Stimulated activated CD4-positive, alpha-beta T cell treated with anti-CD3 and anti-CD28 coated beads, Interleukin-2, amount 100 ng/mL, for 4 hours (primary cell): Measurements from ENCODE around the gene ZNHIT6.
"Not testable (repeated sequence)": the region's sequence is repeated elsewhere in the genome, so short reads cannot be mapped to it uniquely, and the experiment has no call there.

Experiments used
- DNase-seq: peaks from one replicate; pipeline ENCODE4 v3.0.0-alpha.2; 2020; ENCODE audit warnings: low read depth

The ZNHIT6 gene, protein sequence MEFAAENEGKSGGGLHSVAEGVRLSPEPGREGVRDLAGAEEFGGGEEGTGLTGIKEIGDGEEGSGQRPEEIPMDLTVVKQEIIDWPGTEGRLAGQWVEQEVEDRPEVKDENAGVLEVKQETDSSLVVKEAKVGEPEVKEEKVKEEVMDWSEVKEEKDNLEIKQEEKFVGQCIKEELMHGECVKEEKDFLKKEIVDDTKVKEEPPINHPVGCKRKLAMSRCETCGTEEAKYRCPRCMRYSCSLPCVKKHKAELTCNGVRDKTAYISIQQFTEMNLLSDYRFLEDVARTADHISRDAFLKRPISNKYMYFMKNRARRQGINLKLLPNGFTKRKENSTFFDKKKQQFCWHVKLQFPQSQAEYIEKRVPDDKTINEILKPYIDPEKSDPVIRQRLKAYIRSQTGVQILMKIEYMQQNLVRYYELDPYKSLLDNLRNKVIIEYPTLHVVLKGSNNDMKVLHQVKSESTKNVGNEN

DNA sequence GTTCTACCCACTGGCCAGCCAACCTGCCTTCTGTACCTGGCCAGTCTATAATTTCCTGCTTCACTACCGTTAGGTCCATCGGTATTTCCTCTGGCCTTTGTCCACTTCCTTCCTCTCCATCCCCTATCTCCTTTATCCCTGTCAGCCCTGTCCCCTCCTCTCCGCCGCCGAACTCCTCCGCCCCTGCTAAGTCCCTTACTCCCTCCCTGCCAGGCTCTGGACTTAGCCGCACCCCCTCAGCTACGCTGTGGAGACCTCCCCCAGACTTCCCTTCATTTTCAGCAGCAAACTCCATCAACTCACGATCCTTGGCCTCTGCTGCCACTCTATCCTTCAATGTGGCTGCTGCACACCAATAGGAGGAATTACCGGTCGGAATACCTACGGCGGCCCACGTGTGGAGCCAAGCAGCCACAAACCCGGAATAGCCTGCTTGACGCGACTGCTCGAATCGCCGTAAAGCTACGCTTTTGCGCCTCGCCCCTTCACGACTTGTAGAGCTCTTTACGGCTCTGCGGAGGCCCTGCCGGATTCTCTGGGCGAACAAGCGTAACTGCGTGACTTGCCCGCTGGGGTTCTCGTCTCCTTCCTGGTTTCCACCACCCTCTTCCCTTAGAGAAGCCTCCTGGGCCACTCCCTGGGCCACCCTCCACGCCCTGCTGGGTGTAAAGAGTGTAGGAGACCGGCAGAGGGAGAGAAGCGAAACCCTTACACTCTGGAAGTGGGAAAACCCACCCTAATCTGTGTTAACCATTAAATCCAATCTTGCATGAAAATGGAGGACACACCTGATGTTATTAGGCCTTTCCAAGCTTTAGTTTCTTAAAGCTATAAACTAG is at the start of gene ZNHIT6:
Gene ZNHIT6, minus strand, starts transcription at position 444 of the 839 bp plus-strand sequence. Its CDS starts 149 bp downstream, at position 295.
- DNase-seq: peak; percentile 82

DNA sequence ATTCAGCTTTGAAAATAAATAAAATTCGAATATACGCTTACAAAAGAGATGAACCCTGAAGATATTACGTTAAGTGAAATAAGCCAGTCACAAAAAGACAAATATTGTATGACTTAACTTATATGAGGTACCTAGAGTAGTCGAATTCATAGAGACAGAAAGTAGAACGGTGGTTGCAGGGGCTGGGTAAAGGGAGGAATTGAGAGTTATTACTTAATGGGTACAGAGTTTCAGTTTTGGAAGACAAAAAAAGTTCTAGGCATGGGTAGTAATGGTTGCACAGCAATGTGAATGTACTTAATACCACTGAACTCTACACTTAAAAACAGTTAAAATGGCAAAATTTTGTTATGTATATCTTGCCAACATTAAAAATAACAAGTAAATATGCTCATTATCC is 48.6 kb upstream of the ZNHIT6 start:
- no peak for DNase-seq

DNA sequence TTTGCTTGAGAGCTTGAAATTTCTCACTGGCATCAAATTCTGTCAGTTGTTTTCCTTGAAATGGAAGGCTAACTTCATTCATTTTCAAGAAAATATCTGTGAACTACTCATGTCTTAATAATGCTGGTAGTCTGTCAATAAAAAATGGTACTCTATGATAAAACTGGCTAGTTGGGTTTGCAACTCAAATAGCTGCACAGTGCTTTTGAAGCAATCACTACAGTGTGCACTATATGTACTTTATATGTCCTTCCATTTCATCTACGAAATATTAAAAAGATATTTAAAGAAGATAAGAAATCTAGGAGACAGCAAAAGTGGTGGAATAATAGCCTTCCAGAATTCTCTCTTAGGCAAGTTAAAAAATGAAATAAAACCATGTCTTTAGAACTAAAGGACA is 39.9 kb upstream of the ZNHIT6 start:
- no peak for DNase-seq

DNA sequence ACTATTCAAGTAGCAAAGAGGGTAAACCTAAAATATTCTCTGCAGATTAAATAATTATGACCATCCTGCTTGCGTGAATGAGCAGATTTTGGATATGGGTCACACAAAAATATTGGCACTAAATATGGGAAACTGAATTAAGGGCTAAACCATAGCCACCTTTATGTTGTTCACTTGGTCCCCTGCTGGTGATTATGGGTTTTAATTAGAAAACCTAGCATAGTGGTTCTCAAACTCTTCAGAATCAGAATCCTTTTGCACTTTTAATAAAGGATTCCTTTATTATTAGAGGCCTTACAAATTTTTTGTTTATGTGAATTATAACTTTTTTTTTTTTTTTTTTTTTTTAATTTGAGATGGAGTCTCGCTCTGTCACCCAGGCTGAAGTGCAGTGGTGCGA is 38.5 kb upstream of the ZNHIT6 start:
- no peak for DNase-seq

- DNase-seq: no peak
Measured at GRCh38 chr1:85743814-85744213, 35.6 kb upstream of the ZNHIT6 start.

DNA sequence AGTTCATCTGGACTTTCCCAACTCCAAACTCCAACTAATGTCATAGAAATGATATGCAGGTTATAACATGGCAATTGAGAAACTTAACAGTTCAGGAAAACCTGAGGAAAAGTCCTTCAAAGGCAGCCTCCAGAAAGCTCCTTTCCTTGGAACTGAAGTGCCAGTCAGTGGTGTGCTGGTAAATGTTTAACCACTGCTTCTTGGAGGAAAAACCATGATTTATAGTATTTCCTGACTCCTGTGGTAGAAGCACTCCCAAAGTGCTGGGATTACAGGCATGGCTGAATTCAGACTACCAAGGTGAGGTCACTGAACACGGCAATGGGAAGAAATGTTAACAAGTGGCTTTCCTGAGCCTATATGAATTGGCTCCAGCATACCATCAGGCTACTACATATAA is 26.7 kb upstream of the ZNHIT6 start:
- no peak for DNase-seq

DNA sequence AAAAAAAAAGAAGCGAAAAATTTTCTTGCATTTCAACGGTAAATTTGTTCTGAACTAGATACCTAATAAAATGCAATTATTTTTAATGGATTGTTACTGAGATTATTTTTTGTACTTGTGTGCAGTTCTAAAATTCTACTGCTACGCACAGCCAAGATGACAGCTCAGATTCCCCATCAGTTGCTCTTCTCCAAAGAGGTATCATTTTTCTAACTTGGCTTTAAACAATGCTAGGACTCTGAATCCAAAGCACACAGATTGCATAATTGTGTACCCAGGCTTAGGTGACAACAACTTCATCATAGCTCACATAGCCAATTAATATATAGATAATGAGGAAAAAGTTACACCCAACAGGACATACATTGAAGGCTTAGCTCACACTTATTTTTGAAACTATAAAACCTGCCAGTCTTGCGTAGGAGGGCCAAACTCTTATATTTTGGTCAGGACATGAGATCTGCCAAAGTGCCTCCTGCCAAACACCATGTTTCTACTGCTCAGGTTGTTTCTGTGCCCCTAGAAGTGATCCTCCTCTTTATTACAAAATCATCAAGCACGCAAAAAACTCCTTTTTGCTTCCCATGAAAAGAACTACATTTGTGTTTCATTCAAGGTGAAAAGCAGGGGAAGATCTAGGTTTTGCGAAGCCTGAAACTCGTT is 10.6 kb upstream of the ZNHIT6 start:
- DNase-seq: no peak

DNA sequence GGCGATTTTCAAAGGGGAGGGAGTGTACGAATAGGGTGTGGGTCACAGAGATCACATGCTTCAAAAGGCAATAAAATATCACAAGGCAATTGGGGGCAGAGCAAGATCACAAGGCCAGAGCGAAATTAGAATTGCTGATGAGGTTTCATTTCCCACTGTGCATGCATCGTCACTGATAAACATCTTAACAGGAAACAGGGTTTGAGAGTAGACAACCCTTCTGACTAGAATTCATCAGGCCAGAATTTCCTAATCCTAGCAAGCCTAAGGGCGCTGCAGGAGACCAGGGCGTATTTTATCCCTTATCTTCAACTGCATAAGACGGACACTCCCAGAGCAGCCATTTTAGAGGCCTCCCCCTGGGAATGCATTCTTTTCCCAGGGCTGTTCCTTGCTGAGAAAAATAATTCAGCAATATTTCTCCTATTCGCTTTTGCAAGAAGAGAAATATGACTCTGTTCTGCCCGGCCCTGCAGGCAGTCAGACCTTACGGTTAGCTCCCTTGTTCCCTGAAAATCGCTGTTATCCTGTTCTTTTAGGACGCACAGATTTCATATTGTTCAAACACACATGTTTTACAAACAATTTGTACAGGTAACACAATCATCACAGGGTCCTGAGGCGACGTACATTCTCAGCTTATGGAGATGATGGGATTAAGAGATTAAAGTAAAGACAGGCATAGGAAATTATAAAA is 6.3 kb upstream of the ZNHIT6 start:
- DNase-seq: not testable (repeated sequence)

DNA sequence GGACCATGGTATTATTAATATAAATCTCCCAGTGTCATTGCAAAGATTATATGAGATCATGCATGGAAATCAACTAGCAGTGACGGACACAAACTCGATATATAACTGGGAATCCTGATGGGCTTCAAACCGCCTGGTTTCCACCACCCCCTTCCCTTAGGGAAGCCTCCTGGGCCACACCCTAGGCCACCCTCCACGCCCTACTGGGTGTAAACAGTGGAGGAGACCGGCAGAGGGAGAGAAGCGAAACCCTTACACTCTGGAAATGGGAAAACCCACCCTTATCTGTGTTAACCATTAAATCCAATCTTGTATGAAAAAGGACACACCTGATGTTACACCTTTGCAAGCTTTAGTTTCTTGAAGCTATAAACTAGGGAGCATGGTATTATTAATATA is 595 bp upstream of the ZNHIT6 start:
- DNase-seq: no peak

- DNase-seq: no peak
Measured at GRCh38 chr1:85707267-85707989, 805 bp downstream of the ZNHIT6 start.

DNA sequence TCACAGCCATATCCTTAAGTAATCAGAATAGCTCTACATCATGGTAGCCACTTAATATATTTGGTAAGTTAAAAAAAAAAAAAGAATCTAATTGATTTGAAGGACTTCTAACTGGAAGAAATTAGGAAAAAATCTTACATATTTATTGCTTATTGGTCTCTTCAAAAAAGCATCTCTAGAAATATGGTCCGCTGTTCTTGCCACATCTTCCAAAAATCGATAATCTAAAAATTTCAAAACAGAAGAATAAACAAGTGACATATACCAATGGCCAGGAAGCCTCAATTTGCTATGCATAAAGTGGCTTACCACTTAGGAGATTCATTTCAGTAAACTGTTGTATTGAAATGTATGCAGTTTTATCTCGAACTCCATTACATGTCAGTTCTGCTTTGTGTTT is 2.3 kb downstream of the ZNHIT6 start:
- DNase-seq: no peak

DNA sequence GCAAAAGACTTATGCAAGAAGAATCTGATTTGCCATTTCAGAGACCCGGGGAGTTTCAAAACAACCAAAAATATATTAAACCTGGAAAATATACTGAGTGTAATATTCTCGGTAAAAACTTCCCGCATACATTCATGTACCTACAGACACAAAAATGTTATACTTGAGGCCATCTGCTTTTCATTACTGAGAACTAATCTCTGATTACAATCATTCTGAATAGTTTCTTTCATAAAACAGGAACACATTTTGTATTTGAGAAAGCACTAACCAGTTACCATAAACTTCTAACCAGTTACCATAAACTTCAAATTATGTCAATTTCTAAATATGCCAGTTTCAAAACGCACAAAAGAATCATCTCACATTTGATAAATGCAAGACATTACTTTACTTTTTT is 7.8 kb downstream of the ZNHIT6 start:
- no peak for DNase-seq

DNA sequence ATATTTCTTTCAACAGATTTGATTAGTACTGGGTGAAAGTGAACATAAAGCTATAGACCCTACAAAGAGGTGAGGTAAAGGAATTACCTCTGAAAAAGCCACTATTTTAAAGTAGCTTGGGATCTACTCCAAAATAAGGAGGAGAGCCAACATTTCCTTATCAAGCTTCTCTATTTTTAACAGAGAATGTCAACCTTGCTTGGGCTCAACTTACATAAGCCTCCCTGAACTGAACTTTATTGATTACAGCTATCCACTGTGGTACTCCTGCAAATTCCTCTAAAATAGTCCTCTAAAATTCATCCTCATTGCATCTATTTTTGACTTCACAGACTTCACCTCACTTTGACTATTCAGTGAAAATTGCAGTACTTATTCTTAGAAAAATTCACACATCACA is 10.3 kb downstream of the ZNHIT6 start:
- no peak for DNase-seq

DNA sequence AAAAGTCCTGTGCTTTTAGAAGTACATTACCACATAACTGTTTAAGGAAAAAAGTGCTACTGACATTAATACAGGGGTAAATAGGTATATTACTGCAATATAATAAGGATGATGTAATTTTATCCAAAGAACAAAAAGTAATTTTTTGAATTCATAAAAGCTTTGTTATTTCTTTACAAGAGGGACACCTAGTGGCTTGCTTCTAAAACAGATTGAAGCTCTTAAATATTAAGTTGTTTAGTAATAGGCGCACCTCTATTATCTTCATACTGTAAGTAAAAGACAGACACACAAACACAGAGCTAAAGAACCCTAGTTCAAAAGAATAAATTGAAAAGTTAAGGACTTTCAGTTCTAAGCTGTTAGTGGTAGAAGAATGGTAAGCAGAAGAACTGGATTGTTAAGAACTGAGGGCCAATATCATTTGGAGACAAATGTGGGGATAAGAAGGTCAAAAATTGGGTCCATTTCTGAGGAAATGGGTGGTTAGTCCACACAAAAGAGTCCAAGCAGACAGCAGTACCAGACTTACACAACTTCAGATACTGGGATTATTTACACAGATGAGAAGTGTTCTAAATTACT is 15.4 kb downstream of the ZNHIT6 start:
- DNase-seq: no peak

DNA sequence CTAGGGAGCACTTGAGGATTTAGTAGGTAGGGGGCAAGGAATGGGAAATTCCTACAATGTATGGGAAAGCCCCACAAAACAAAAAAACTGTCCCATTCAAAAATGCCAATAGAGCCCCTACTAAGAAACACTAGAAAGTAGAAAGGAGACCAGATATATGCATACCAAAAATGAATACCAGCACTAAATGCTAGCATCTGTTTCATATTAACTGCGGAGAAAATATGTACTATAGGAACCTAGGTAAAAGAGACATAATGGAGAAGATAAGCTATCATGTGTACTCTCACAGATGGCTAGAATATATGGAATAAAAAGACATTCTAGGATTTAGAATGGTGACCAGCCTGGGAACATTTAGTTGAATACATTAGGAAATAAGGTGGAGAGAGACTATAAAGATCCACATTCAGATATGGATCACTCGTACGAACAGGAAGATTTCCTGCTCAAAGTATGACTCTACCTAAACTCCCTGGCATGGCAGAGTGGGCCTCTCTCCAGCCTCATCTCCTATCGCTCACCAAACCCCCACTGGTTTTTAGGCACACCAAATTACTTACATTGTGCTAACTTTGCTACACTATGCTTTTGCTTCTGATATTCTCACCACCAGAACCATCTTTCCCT is 18.3 kb downstream of the ZNHIT6 start:
- DNase-seq: no peak

- DNase-seq: no peak
Measured at GRCh38 chr1:85683292-85684025, 24.8 kb downstream of the ZNHIT6 start.

DNA sequence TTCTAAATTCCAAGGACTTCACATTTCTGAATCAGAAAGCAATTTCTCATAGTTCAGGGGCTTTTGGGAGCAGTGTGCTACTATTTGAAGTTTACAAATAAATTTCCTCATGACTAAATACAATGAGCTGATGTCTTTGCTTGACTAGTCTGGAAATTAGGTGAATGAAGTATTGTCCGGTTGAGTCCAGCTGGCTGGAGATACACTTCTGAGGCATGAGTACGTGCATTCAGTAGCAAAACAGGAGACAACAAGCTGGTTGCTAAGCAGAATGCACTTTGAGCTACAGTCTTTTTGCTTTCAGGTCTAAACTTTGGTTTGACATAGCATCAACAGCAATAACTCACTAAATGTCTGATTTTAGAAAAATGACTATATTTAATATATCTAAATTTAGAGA is 27.1 kb downstream of the ZNHIT6 start:
- DNase-seq: no peak

DNA sequence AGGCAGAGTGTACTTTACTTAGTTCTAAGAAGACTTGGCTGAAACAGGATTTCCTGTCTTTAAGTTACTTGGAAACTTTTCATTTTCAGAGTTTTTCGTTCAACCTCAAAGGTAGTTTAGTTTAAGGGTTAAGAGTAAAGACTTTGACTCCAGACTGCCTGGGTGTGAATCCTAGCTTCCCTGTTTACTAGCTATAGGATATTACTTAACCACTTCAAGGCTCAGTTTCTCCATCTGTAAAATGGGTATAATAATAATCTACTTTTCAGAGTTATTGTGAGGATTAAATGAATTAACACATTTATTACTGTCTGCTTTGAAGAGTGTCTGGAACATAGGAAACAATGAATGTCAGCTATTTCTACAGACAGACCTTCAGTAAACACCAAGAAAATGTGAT is 30.0 kb downstream of the ZNHIT6 start:
- no peak for DNase-seq

DNA sequence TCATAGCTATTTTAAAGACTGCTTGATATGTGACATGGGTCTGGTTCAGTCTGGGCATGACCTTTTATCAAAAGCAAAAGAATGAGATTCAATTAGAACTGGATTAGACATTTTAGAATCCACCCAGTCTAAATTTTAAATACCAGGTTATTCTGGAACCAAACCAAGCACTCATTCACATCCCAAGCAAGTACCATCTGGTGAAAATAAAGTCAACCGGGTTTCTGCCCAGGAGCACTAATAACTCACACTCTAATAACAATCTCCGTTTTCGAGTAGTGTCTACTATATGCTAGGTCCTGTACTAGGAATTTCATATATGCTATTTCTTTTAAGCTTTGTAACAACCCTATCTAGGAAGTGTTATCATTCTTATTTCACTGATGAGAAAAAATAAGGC is 30.6 kb downstream of the ZNHIT6 start:
- DNase-seq: no peak
